DND-41 (cell line): Measurements from ENCODE around the gene PDXP.

Experiments
- CTCF ChIP-seq: IDR thresholded peaks from 2 replicates; pipeline ENCODE4 v1.5.1; 2012; ENCODE audit warnings: borderline replicate concordance, low read length, moderate library complexity, mild to moderate bottlenecking; ENCODE audit not compliant: poor library complexity, severe bottlenecking; ENCODE audit errors: extremely low read depth
- EZH2 ChIP-seq: IDR thresholded peaks from 3 replicates; pipeline ENCODE4 v1.6.1; 2012; ENCODE audit warnings: borderline replicate concordance, low read depth, mild to moderate bottlenecking, moderate library complexity, low read length, inconsistent platforms; ENCODE audit not compliant: severe bottlenecking

- TF ChIP-seq CTCF = no peak
- no peak for TF ChIP-seq EZH2
Measured at GRCh38 chr22:37617431-37617830, 41.1 kb upstream of the PDXP start.
